HEK293 (cell line): ENCODE measurements around the gene KIRREL1.

Experiments
- CTCF ChIA-PET: fragments of 350-600 bp; formaldehyde crosslinking; extraction: SDS; loops from one replicate; lab custom pipeline; 2021; ENCODE audit warnings: antibody characterized with exemption; lab: Yijun Ruan, JAX
- POLR2A ChIA-PET: fragments of 300-600 bp; formaldehyde crosslinking; extraction: SDS; loops from one replicate; lab custom pipeline; 2020; ENCODE audit warnings: antibody characterized with exemption, inconsistent platforms; lab: Yijun Ruan, JAX
- H3K27ac ChIP-seq: fragments of 200-500 bp; sonication (Bioruptor generic); 2 replicates; pipeline ENCODE4 v1.5.1; 2014; ENCODE audit warnings: low read depth, low read length, control low read depth, inconsistent platforms; ENCODE audit errors: extremely low read depth
- H3K36me3 ChIP-seq, 2 experiments: fragments of 200-500 bp in 1 of 2; sonication (Bioruptor generic) in 1 of 2; 1 replicate in 1 of 2; 2 replicates in 1 of 2; pipeline ENCODE4 v1.5.1; 2014 to 2017; ENCODE audit warnings: inconsistent platforms in 2 of 2, low read length in 2 of 2; ENCODE audit not compliant: control insufficient read depth in 2 of 2, insufficient read depth in 1 of 2
- H3K4me1 ChIP-seq: fragments of 200-500 bp; sonication (Bioruptor generic); 2 replicates; pipeline ENCODE4 v1.5.1; 2014; ENCODE audit warnings: mild to moderate bottlenecking, low read length, inconsistent platforms; ENCODE audit not compliant: control insufficient read depth, insufficient read depth
- H3K4me3 ChIP-seq: 2 replicates; pipeline ENCODE4 v1.5.1; 2011; ENCODE audit warnings: low read depth, mild to moderate bottlenecking, control low read depth, low read length, moderate library complexity
- H3K9me3 ChIP-seq: fragments of 200-500 bp; sonication (Bioruptor generic); 2 replicates; pipeline ENCODE4 v1.5.1; 2014; ENCODE audit warnings: low read depth, low read length, inconsistent platforms; ENCODE audit not compliant: control insufficient read depth, insufficient read depth
- ATF2 ChIP-seq: fragments of 450-650 bp; formaldehyde crosslinking; IDR thresholded peaks from 2 replicates; pipeline ENCODE4 v1.5.1; 2016; ENCODE audit warnings: missing biosample characterization, missing genetic modification characterization, low read depth
- CTCF ChIP-seq: fragments of 450-650 bp; formaldehyde crosslinking; IDR thresholded peaks from 2 replicates; pipeline ENCODE4 v1.5.1; 2016; ENCODE audit warnings: missing biosample characterization, missing genetic modification characterization
- EGR2 ChIP-seq: fragments of 450-650 bp; formaldehyde crosslinking; IDR thresholded peaks from 2 replicates; pipeline ENCODE4 v1.5.1; 2016; ENCODE audit warnings: low read depth, missing biosample characterization, missing genetic modification characterization
- GLIS1 ChIP-seq: fragments of 450-650 bp; formaldehyde crosslinking; IDR thresholded peaks from 2 replicates; pipeline ENCODE4 v1.5.1; 2016; ENCODE audit warnings: missing biosample characterization, missing genetic modification characterization
- GLIS2 ChIP-seq: fragments of 450-650 bp; formaldehyde crosslinking; IDR thresholded peaks from 2 replicates; pipeline ENCODE4 v1.5.1; 2016; ENCODE audit warnings: missing biosample characterization, missing genetic modification characterization
- PATZ1 ChIP-seq: fragments of 450-650 bp; formaldehyde crosslinking; IDR thresholded peaks from 2 replicates; pipeline ENCODE4 v1.5.1; 2016; ENCODE audit warnings: missing biosample characterization, missing genetic modification characterization
- SP3 ChIP-seq: fragments of 450-650 bp; formaldehyde crosslinking; IDR thresholded peaks from 2 replicates; pipeline ENCODE4 v1.5.1; 2016; ENCODE audit warnings: missing biosample characterization, missing genetic modification characterization
- YY2 ChIP-seq: fragments of 450-650 bp; formaldehyde crosslinking; IDR thresholded peaks from 2 replicates; pipeline ENCODE4 v1.5.1; 2016; ENCODE audit warnings: missing biosample characterization, missing genetic modification characterization
- ZBTB48 ChIP-seq: fragments of 450-650 bp; formaldehyde crosslinking; IDR thresholded peaks from 2 replicates; pipeline ENCODE4 v1.5.1; 2016; ENCODE audit warnings: missing biosample characterization, missing genetic modification characterization
- ZBTB6 ChIP-seq: fragments of 450-650 bp; formaldehyde crosslinking; IDR thresholded peaks from 2 replicates; pipeline ENCODE4 v1.5.1; 2017; ENCODE audit warnings: missing biosample characterization, missing genetic modification characterization
- ZNF121 ChIP-seq: fragments of 450-650 bp; formaldehyde crosslinking; IDR thresholded peaks from 2 replicates; pipeline ENCODE4 v1.5.1; 2016; ENCODE audit warnings: missing biosample characterization, missing genetic modification characterization
- ZNF184 ChIP-seq: fragments of 450-650 bp; IDR thresholded peaks from 2 replicates; pipeline ENCODE4 v1.5.1; 2018; ENCODE audit warnings: missing biosample characterization, mild to moderate bottlenecking, missing genetic modification characterization
- ZNF24 ChIP-seq: fragments of 450-650 bp; formaldehyde crosslinking; IDR thresholded peaks from 2 replicates; pipeline ENCODE4 v1.5.1; 2016; ENCODE audit warnings: missing biosample characterization, missing genetic modification characterization
- ZNF274 ChIP-seq, 2 experiments: fragments of 200-500 bp in 1 of 2; fragments of 450-650 bp in 1 of 2; sonication (Bioruptor generic) in 1 of 2; formaldehyde crosslinking in 1 of 2; IDR thresholded peaks; 2 replicates each; pipeline versions ENCODE4 v1.5.1 to v1.6.1; 2014 to 2016; ENCODE audit warnings: borderline replicate concordance in 1 of 2, inconsistent platforms in 1 of 2, low read length in 1 of 2, missing biosample characterization in 1 of 2, missing genetic modification characterization in 1 of 2
- ZNF311 ChIP-seq: fragments of 450-650 bp; formaldehyde crosslinking; IDR thresholded peaks from 2 replicates; pipeline ENCODE4 v1.5.1; 2017; ENCODE audit warnings: missing biosample characterization, missing genetic modification characterization, borderline replicate concordance
- ZNF394 ChIP-seq: fragments of 450-650 bp; formaldehyde crosslinking; IDR thresholded peaks from 2 replicates; pipeline ENCODE4 v1.5.1; 2016; ENCODE audit warnings: missing biosample characterization, missing genetic modification characterization, mild to moderate bottlenecking, moderate library complexity, borderline replicate concordance
- ZNF48 ChIP-seq: fragments of 450-650 bp; formaldehyde crosslinking; IDR thresholded peaks from 2 replicates; pipeline ENCODE4 v1.5.1; 2016; ENCODE audit warnings: missing biosample characterization, missing genetic modification characterization
- ZNF623 ChIP-seq: fragments of 450-650 bp; formaldehyde crosslinking; IDR thresholded peaks from 2 replicates; pipeline ENCODE4 v1.5.1; 2016; ENCODE audit warnings: missing biosample characterization, missing genetic modification characterization
- ZNF707 ChIP-seq: fragments of 450-650 bp; formaldehyde crosslinking; IDR thresholded peaks from 2 replicates; pipeline ENCODE4 v1.5.1; 2016; ENCODE audit warnings: missing biosample characterization, missing genetic modification characterization
- ZNF785 ChIP-seq: fragments of 450-650 bp; formaldehyde crosslinking; IDR thresholded peaks from 2 replicates; pipeline ENCODE4 v1.5.1; 2016; ENCODE audit warnings: missing biosample characterization, missing genetic modification characterization
- ZSCAN16 ChIP-seq: fragments of 450-650 bp; formaldehyde crosslinking; IDR thresholded peaks from 2 replicates; pipeline ENCODE4 v1.5.1; 2016; ENCODE audit warnings: missing biosample characterization, missing genetic modification characterization
- ZSCAN23 ChIP-seq: fragments of 450-650 bp; formaldehyde crosslinking; IDR thresholded peaks from 2 replicates; pipeline ENCODE4 v1.5.1; 2016; ENCODE audit warnings: missing biosample characterization, missing genetic modification characterization
- TF ChIP-seq, protein P1 (sequence below): fragments of 450-650 bp; formaldehyde crosslinking; IDR thresholded peaks from 2 replicates; pipeline ENCODE4 v1.5.1; 2017; ENCODE audit warnings: missing biosample characterization, missing genetic modification characterization

The KIRREL1 gene

GRCh38 chr1:158116311-158117167, 123.1 kb downstream of the KIRREL1 start (continued):
- TF ChIP-seq ATF2 (tag by site-specific recombination): no peak

DNA sequence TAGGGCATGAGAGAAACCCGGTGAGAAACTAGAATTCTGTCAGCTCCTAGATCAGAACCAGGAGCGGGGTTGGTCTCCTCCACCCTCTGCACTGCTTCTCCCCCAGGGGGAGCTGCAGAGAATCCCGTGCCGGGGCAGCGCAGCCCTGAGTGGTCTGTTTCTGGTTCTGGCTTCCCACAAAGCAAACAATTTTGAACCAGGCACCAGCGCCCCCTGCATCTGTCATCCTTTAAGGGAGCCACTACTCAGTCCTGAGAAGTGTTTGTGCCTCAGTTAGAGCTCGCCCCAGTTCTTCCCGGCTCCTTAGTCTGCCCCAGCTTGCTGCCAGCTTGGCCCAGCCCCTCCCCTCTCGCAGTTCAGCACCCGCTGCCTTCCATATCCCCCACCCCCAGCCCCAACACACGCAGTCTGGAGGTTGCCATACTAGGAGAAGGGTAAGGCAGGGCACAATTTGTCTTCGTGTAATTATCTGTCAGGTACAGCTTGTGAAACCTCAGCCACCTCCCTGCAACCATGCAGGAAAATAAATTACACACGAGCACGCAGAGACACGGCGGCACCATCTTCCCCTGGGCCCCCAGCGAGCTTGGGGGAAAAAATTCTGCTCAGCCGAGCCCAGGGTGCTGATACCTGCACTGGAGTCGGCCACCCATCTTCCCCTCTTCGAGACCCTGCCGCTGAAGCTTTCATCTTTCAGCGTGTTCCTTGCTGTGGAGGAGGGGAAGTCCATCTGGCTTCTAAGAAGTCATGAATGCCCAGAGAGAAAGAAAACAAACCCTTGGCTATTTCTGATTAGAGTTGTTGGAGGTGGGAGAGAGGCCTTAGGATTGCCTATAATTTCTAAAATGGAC, 124.6 kb downstream of the KIRREL1 start:
- Histone ChIP-seq H3K27ac (no peak overlapping the region), H3K36me3 (no peaks in the 10 kb centered on the region), H3K4me3 (no peak overlapping the region), H3K9me3 (no peaks in the 10 kb centered on the region), H3K4me1 (no peaks in the 10 kb centered on the region; the same call in 1 of the 2 replicates)
- ChIA-PET POLR2A (no interaction called here), CTCF (interaction anchor here (0.6 to 22.5 kb wide), 8 partner anchors 12 to 368 kb away, joined by 3 to 805 read pairs (median 10); partner anchors contain the start of gene KIRREL1)
- TF ChIP-seq, protein P1, sequence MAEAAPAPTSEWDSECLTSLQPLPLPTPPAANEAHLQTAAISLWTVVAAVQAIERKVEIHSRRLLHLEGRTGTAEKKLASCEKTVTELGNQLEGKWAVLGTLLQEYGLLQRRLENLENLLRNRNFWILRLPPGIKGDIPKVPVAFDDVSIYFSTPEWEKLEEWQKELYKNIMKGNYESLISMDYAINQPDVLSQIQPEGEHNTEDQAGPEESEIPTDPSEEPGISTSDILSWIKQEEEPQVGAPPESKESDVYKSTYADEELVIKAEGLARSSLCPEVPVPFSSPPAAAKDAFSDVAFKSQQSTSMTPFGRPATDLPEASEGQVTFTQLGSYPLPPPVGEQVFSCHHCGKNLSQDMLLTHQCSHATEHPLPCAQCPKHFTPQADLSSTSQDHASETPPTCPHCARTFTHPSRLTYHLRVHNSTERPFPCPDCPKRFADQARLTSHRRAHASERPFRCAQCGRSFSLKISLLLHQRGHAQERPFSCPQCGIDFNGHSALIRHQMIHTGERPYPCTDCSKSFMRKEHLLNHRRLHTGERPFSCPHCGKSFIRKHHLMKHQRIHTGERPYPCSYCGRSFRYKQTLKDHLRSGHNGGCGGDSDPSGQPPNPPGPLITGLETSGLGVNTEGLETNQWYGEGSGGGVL (tag by site-specific recombination): no peak; the same call in 1 of the 2 replicates
- TF ChIP-seq ZBTB48 (tag by site-specific recombination) (peak; percentile 53; the same call in 1 of the 2 replicates), GLIS1 (tag by site-specific recombination) (peak; percentile 68), ZNF24 (no peak), ZNF274 (IDR thresholded peaks at IDR 0.05; ENCODE audit: low read length) (no peak), ZNF274 (tag by site-specific recombination; IDR thresholded peaks at IDR 0.05; ENCODE audit: borderline replicate concordance) (no peak), EGR2 (tag by site-specific recombination) (0 out of 2 replicates have a peak, but pooled peaks have one; percentile 14), ZNF623 (no peak), CTCF (tag by site-specific recombination) (peak; percentile 62), ZNF394 (tag by site-specific recombination) (no peak; the same call in 1 of the 2 replicates), ZNF121 (tag by site-specific recombination) (no peak), YY2 (tag by site-specific recombination) (no peak), ZNF48 (tag by site-specific recombination) (no peak), ZSCAN16 (tag by site-specific recombination) (no peak), SP3 (tag by site-specific recombination) (no peak), ZSCAN23 (tag by site-specific recombination) (no peak), ZNF311 (tag by site-specific recombination) (no peak), ZNF707 (tag by site-specific recombination) (peak; percentile 81), GLIS2 (tag by site-specific recombination) (peak; percentile 60), ZBTB6 (tag by site-specific recombination) (no peak), ZNF785 (tag by site-specific recombination) (no peak), PATZ1 (no peak), ZNF184 (tag by site-specific recombination) (no peak)
